Hippocampal formation (tissue), 2 donors: ENCODE results near the gene CBARP.
"Not testable (repeated sequence)": the region's sequence is repeated elsewhere in the genome, so short reads cannot be mapped to it uniquely, and the experiment has no call there.

Experiments used
- DNase-seq, 2 donors: peaks; one replicate each; lab custom pipeline; 2025; lab: John Stamatoyannopoulos, UW

CBARP gene

GRCh38 chr19:1213391-1214286, 24.2 kb downstream of the CBARP start:
- peak in 1 of 2 donors; percentile 41 for DNase-seq

DNA sequence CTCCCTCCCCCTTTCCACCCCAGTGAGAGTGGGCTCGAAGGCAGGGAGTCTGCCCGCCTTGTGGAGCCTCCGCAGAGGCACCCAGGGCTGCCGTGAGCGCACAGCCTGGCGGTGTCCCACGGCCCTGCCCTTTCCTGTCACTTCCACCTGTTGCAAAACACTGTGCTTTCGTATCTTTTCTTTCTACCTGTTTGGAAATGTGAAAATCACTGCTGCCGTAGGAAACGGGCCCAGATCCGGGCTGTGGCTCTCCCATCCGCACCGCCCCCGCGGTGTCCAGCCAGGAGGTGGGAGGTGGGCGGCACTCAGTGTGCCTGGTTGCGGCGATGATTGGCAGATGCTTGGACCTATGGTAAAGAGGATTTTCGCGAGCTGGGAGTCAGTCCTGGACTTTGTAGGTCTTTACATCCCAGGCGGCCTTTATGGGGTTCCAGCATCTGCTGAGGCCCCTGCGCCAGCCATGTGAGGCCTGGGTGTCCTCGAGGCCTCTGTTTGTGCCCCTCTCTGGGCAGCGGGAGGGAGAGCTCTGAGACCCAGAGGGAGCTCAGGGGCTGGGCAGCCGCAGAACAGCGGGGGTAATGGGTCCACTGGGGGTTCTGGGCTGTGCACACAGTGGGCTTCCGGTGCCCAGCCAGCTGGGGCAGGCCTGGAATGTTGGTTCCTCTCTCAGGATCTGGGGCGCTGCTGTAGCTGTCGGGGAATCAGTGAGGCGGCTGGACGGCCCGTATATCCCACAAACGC, 26.1 kb downstream of the CBARP start:
- DNase-seq, result no peak

DNA sequence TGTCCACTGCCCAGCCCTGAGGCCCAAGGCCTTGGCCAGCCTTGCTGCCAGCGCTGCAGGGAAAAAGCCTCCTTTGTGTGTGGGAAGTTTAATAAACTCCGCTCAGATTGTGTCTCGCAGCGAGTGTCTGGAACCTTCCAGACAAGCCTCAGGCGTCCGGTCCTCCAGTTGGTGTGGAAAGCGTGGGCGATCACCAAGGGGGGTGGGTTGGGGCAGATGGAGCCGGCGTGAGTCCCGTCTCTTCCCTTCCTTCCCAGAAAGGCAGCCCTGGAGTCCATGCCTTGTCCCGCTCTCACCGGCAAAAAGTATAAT, 27.6 kb downstream of the CBARP start:
- peak; percentile 69 to 71 for DNase-seq

DNA sequence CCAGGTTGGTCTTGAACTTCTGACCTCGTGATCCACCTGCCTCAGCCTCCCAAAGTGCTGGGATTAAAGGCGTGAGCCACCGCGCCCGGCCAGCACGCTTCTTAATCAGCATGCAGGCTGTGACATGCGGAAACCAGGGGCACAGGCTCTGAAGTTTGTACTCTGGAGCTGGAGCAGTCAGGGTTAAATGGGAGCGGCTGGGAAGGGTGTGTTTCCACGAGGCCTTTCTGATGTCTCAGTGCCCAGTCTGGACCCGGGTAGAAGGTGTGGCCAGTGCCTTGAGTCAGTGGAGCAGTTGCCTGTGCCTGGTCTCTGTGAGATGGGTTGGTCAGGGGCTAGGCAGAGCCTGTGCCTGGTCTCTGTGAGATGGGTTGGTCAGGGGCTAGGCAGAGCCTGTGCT, 29.0 kb downstream of the CBARP start:
- DNase-seq, result not testable (repeated sequence)

GRCh38 chr19:1206864-1207450, 30.8 kb downstream of the CBARP start:
- DNase-seq, result no peak

DNA sequence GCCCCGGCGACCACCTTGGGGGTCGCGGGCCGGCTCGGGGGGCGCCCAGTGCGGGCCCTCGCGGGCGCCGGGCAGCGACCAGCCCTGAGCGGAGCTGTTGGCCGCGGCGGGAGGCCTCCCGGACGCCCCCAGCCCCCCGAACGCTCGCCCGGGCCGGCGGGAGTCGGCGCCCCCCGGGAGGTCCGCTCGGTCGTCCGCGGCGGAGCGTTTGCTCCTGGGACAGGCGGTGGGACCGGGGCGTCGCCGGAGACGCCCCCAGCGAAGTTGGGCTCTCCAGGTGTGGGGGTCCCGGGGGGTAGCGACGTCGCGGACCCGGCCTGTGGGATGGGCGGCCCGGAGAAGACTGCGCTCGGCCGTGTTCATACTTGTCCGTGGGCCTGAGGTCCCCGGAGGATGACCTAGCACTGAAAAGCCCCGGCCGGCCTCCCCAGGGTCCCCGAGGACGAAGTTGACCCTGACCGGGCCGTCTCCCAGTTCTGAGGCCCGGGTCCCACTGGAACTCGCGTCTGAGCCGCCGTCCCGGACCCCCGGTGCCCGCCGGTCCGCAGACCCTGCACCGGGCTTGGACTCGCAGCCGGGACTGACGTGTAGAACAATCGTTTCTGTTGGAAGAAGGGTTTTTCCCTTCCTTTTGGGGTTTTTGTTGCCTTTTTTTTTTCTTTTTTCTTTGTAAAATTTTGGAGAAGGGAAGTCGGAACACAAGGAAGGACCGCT, 31.5 kb downstream of the CBARP start:
- DNase-seq, result no peak

- DNase-seq, result peak; percentile 96 to 98
These were observed 32.4 kb downstream of the CBARP start, which contains the start of gene STK11 for GRCh38 chr19:1205114-1206099. TSS of gene STK11 (plus strand) at chr19:1205778. CDS start at chr19:1206914, 1,136 bp downstream.

GRCh38 chr19:1200614-1201013, 37.2 kb downstream of the CBARP start:
- not testable (repeated sequence) for DNase-seq

GRCh38 chr19:1199531-1199930, 38.3 kb downstream of the CBARP start:
- DNase-seq, result no peak

- no peak for DNase-seq
These were observed 48.4 kb downstream of the CBARP start for GRCh38 chr19:1189419-1189818.

DNA sequence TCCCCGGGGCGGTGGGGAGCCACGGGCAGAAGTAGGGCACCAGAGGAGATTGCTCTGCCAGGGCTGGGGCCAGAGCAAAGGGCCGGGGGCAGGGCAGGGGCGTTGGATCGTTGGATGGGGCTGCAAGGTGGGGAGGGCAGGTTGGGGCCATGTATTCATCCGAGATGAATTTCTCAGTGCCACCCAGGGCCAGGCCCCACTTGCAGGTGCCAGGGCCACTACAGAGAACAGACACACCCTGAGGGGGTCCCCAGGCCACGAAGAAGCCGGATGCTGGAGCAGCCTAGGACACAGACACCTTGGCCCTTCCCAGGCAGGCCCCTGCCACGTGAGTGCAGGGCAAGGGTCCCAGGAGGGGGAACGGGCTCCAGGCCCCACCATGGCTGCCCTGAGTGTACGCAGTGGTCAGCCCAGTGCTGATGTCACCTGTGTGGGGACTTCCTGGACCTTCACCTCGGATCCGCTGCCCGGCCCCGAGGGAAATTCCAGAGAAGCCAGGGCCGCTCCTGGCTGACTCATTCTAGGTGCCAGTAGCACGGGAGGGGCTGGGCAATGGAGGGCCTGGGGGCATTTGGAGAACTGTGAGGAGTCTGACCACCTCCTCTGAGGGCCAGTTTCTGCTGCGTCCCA, 54.1 kb downstream of the CBARP start:
- DNase-seq, result no peak

DNA sequence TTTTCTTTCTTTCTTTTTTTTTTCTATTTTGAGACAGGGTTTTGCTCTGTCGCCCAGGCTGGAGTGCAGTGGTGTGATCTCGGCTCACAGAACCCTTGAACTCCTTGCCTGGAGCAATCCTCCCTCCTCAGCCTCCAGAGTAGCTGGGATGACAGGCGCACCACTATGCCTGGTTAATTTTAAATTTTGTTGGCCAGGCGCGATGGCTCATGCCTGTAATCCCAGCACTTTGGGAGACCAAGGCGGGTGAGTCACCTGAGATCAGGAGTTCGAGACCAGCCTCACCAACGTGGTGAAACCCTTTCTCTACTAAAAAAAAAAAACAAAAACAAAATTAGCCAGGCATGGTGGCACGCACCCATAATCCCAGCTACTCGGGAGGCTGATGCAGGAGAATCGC, 55.1 kb downstream of the CBARP start:
- DNase-seq, result no peak

- DNase-seq, result no peak
These were observed 55.7 kb downstream of the CBARP start for GRCh38 chr19:1182068-1182467.

- no peak for DNase-seq
These were observed 56.2 kb downstream of the CBARP start for GRCh38 chr19:1181606-1182005.
